Hepatocyte (in vitro differentiated cells): Measurements from ENCODE around the gene KIF13A.
"Not testable (repeated sequence)": the region's sequence is repeated elsewhere in the genome, so short reads cannot be mapped to it uniquely, and the experiment has no call there.

ENCODE experiments used
- EZH2 ChIP-seq: fragments of 200-600 bp; sonication (generic); IDR thresholded peaks from 2 replicates; pipeline ENCODE4 v1.6.1; 2016; ENCODE audit warnings: antibody characterized with exemption, mild to moderate bottlenecking, borderline replicate concordance
- EZH2phosphoT487 ChIP-seq: fragments of 200-600 bp; sonication (generic); IDR thresholded peaks from one replicate; pipeline ENCODE4 v1.6.1; 2018; ENCODE audit warnings: antibody characterized with exemption, mild to moderate bottlenecking, low read depth, moderate library complexity; ENCODE audit not compliant: unreplicated experiment, severe bottlenecking
- TF ChIP-seq, protein P1 (sequence below): fragments of 200-600 bp; sonication (generic); IDR thresholded peaks from 2 replicates; pipeline ENCODE4 v1.5.1; 2016; ENCODE audit warnings: antibody characterized with exemption, mild to moderate bottlenecking; ENCODE audit not compliant: poor library complexity

DNA sequence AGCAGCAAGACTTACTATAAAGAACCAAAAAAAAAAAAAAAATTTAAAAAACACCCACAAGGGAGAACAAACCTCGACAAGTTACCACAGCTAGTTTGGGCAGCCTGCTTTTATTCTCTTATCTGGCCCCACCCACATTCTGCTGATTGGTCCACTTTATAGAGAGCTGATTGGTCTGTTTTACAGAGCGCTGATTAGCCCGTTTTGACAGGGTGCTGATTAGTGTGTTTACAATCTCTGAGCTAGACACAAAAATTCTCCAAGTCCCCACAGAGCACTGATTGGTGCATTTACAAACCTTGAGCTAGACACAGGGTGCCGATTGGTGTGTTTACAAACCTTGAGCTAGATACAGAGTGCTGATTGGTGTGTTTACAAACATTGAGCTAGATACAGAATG lies 31.7 kb upstream of the KIF13A start:
- TF ChIP-seq, protein P1, sequence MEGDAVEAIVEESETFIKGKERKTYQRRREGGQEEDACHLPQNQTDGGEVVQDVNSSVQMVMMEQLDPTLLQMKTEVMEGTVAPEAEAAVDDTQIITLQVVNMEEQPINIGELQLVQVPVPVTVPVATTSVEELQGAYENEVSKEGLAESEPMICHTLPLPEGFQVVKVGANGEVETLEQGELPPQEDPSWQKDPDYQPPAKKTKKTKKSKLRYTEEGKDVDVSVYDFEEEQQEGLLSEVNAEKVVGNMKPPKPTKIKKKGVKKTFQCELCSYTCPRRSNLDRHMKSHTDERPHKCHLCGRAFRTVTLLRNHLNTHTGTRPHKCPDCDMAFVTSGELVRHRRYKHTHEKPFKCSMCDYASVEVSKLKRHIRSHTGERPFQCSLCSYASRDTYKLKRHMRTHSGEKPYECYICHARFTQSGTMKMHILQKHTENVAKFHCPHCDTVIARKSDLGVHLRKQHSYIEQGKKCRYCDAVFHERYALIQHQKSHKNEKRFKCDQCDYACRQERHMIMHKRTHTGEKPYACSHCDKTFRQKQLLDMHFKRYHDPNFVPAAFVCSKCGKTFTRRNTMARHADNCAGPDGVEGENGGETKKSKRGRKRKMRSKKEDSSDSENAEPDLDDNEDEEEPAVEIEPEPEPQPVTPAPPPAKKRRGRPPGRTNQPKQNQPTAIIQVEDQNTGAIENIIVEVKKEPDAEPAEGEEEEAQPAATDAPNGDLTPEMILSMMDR: not testable (repeated sequence)
- TF ChIP-seq EZH2, EZH2phosphoT487: not testable (repeated sequence)
